GM19397 (cell line): ENCODE data around the gene CTNNA3.

ENCODE experiments used
- ATAC-seq: cut with Tn5 transposase; IDR thresholded peaks from one replicate; pipeline ENCODE4 v1.9.1; 2021; ENCODE audit warnings: mild to moderate bottlenecking, moderate library complexity; ENCODE audit not compliant: unreplicated experiment

Gene CTNNA3

GRCh38 chr10:66782144-66782543, 913.9 kb downstream of the CTNNA3 start:
- ATAC-seq: no peak

GRCh38 chr10:66780796-66781195, 915.2 kb downstream of the CTNNA3 start:
- ATAC-seq: no peak

- no peak for ATAC-seq
Observed at GRCh38 chr10:66778351-66778750, 917.6 kb downstream of the CTNNA3 start.

- no peak for ATAC-seq
Observed at GRCh38 chr10:66777665-66778064, 918.3 kb downstream of the CTNNA3 start.

GRCh38 chr10:66773472-66773817, 922.5 kb downstream of the CTNNA3 start:
- ATAC-seq: no peak

- ATAC-seq: no peak
Observed at GRCh38 chr10:66772548-66773471, 923.2 kb downstream of the CTNNA3 start.

GRCh38 chr10:66767707-66768106, 928.3 kb downstream of the CTNNA3 start:
- ATAC-seq: no peak

GRCh38 chr10:66762218-66762729, 933.7 kb downstream of the CTNNA3 start:
- no peak for ATAC-seq

- no peak for ATAC-seq
Observed at GRCh38 chr10:66760941-66761340, 935.1 kb downstream of the CTNNA3 start.

GRCh38 chr10:66755474-66755873, 940.5 kb downstream of the CTNNA3 start:
- ATAC-seq: no peak

- ATAC-seq: no peak
Observed at GRCh38 chr10:66752714-66753113, 943.3 kb downstream of the CTNNA3 start.

- ATAC-seq: no peak
Observed at GRCh38 chr10:66748217-66748616, 947.8 kb downstream of the CTNNA3 start.

GRCh38 chr10:66747451-66747850, 948.5 kb downstream of the CTNNA3 start:
- ATAC-seq: no peak

GRCh38 chr10:66746711-66747110, 949.3 kb downstream of the CTNNA3 start:
- ATAC-seq: no peak

GRCh38 chr10:66746246-66746645, 949.7 kb downstream of the CTNNA3 start:
- no peak for ATAC-seq

GRCh38 chr10:66744915-66745314, 951.1 kb downstream of the CTNNA3 start:
- ATAC-seq: no peak

- ATAC-seq: no peak
Observed at GRCh38 chr10:66737241-66737640, 958.8 kb downstream of the CTNNA3 start.

GRCh38 chr10:66723608-66724400, 972.2 kb downstream of the CTNNA3 start:
- ATAC-seq: no peak

GRCh38 chr10:66719483-66719882, 976.5 kb downstream of the CTNNA3 start:
- ATAC-seq: no peak

GRCh38 chr10:66717231-66717981, 978.6 kb downstream of the CTNNA3 start:
- ATAC-seq: no peak

- ATAC-seq: no peak
Observed at GRCh38 chr10:66714741-66715140, 981.3 kb downstream of the CTNNA3 start.
